AG10803 (cell line): Measurements from ENCODE around the gene PTPRE.

Experiments
- DNase-seq: peaks from one replicate; pipeline ENCODE4 v3.0.0; 2010; ENCODE audit warnings: low read depth
- H3K4me3 ChIP-seq: 2 replicates; pipeline ENCODE4 v1.5.1; 2011; ENCODE audit warnings: mild to moderate bottlenecking, low read length, control low read depth
- CTCF ChIP-seq: conservative IDR thresholded peaks from 2 replicates; pipeline ENCODE4 v1.5.1; 2011; ENCODE audit warnings: mild to moderate bottlenecking, low read length, control low read depth, inconsistent platforms

Gene PTPRE

GRCh38 chr10:128043259-128044045 is 136.5 kb downstream of the PTPRE start:
- no peak for TF ChIP-seq CTCF
- no peak for DNase-seq
- H3K4me3 ChIP-seq = no peak overlapping the region

- DNase-seq = no peak
- no peak for TF ChIP-seq CTCF
- no peak overlapping the region for H3K4me3 ChIP-seq
Observed at GRCh38 chr10:128044186-128044585, 137.3 kb downstream of the PTPRE start.

DNA sequence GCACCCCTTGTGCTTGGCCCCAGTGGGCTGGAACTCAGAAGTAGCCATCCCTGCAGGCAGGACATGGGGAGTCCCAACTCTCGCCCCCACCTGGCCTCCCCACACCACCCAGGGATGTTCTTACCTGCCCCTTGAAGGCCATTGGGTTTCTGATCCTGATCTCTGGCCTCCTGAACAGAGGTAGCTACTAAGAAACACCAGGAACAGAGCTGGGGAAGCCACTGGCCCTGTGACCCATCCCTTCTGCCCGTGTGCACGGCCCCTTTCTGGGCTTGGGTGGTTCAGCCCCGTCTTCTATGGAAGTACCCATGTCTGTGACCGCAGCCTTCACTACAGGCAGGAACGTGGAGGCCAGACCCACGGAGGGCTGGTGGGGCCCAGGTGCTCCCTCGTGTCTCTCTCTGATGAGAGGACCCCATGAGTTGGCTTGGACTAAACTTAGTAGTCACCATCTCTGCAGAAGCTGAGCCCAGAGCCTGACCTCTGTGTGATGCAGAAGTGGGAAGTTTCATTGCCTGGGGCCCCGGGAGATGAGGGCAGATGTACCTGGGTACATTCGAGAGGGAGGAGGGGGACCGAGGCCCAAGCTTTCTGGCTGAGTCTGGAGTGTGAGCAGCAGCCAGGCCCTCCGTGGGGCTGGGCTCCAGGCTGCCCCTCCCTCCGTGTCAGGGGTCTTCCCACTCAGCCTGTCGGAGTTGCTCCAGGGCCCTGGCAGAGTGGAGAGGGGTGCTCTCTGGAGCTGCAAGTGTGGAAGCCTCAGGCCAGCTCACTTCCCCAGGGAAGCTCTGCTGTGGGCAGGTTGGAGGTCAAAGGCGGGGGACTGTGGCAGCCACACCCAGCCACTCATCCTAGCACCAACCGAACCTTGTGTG is 138.3 kb downstream of the PTPRE start:
- no peak overlapping the region for H3K4me3 ChIP-seq
- no peak for DNase-seq
- no peak for TF ChIP-seq CTCF

DNA sequence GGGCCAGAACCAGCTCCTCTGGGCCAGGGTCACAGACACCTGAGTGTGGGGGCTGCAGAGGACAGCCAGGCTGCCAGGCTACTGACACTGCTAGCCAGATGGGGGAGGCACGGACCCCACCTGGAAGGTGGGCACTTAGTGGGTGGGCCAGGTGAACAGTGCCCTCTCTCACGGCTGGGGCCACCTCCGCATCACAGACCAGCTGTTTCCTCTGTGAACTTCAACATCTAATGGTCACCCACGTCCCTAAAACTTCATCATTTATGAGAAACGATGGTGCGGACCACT is 138.9 kb downstream of the PTPRE start:
- TF ChIP-seq CTCF = no peak
- DNase-seq = no peak
- H3K4me3 ChIP-seq = no peak overlapping the region

DNA sequence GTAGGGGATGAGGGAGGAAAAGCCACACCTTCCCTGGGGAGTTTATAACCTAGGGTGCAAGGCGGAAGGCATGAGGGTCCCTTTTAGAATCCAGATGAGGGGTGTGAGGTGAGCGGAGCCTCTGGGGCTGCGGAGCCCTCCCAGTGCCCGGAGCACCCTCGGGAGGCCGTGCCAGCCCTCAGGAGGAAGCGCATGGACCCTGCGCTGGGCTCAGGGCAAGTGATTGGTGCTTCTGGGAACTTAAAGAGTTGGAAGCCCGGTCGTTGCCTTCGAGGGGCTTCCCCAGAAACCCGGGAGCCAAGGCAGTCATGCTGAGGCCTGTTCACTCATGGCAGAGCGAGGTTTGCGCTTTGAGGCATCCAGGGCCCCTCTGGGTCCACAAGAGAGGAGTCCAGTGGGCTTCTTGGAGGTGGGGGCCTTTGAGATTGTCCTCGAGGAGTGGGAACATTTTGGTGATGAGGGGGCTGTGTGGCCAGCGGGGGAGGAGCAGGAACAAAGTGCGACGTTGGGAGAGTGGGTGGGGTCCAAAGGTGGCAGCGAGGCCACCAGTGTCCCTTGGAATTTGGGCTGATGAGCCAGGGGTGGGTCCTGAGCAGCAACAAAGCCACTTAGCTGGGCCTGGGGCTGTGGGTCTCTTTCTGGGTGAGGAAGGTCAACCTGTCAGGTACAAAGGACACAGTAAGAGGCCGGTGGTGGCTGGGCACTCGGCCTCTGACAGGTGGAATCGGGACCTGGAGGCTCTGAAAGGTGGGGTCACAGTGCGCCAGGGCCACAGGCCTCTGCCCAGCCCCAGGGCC is 139.5 kb downstream of the PTPRE start:
- no peak overlapping the region for H3K4me3 ChIP-seq
- DNase-seq = no peak
- TF ChIP-seq CTCF = no peak

DNA sequence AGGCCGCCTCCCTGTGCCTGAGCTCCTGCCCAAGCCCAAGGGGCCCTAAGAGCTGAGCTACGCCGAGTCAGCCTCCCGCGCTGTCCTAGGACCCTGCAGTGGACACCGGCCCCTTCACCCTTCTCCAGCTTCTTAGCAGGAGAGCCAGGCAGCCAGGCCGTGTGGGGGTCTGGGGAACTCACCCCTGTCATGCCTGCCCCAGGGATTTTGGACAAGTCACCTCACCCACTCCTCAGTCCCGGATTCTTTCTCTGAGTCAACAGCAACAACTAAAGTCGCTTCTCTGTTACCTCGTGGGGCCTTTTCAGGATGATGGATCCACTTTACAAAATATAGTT is 140.0 kb downstream of the PTPRE start:
- H3K4me3 ChIP-seq = no peak overlapping the region
- no peak for DNase-seq
- TF ChIP-seq CTCF = no peak
